Nephron progenitor cell (in vitro differentiated cells): Measurements from ENCODE around the gene RALGAPA1.
"Not testable (repeated sequence)": the region's sequence is repeated elsewhere in the genome, so short reads cannot be mapped to it uniquely, and the experiment has no call there.

Source experiments
- DNase-seq: peaks from one replicate; pipeline ENCODE4 v3.0.0; 2021
- H3K27ac Mint-ChIP-seq: 2 replicates; pipeline ENCODE4 v1.8.0; 2021; ENCODE audit warnings: mild to moderate bottlenecking, moderate library complexity, mixed read lengths
- H3K27me3 Mint-ChIP-seq: 2 replicates; pipeline ENCODE4 v1.8.0; 2021; ENCODE audit warnings: mild to moderate bottlenecking, low read depth, mixed read lengths; ENCODE audit not compliant: poor library complexity
- H3K36me3 Mint-ChIP-seq: 2 replicates; pipeline ENCODE4 v1.8.0; 2021; ENCODE audit warnings: low read depth, mixed read lengths
- H3K4me1 Mint-ChIP-seq: 2 replicates; pipeline ENCODE4 v1.8.0; 2021; ENCODE audit warnings: mixed read lengths
- H3K4me3 Mint-ChIP-seq: 2 replicates; pipeline ENCODE4 v1.8.0; 2021; ENCODE audit warnings: mild to moderate bottlenecking, moderate library complexity, mixed read lengths
- H3K9me3 Mint-ChIP-seq: 2 replicates; pipeline ENCODE4 v1.8.0; 2021; ENCODE audit warnings: mild to moderate bottlenecking, moderate library complexity, mixed read lengths
- TF ChIP-seq, protein P1 (sequence below): fragments of 200-600 bp; sonication (generic); IDR thresholded peaks from 2 replicates; pipeline ENCODE4 v1.5.0; 2021; ENCODE audit warnings: antibody characterized with exemption

RALGAPA1 gene

DNA sequence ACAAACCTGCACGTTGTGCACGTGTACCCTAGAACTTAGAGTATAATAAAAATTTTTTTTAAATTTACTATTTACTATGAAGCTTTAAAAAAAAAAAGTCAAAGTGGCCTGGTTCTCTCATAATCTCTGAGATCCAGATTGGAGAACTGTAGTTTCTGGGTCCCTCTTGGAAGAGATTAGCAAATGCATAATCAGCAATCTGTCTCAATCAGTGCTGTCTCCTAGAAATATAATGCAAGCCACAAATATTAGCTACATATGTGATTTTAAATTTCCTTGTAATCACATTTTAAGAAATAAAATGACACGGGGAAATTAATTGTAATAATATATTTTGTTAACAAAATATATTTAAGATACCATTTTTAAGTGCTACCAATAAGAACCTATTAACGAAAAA, 32.3 kb downstream of the RALGAPA1 start:
- H3K27me3 Mint-ChIP-seq, result no peaks in the 10 kb centered on the region
- no peak overlapping the region for H3K27ac Mint-ChIP-seq
- TF ChIP-seq, protein P1, sequence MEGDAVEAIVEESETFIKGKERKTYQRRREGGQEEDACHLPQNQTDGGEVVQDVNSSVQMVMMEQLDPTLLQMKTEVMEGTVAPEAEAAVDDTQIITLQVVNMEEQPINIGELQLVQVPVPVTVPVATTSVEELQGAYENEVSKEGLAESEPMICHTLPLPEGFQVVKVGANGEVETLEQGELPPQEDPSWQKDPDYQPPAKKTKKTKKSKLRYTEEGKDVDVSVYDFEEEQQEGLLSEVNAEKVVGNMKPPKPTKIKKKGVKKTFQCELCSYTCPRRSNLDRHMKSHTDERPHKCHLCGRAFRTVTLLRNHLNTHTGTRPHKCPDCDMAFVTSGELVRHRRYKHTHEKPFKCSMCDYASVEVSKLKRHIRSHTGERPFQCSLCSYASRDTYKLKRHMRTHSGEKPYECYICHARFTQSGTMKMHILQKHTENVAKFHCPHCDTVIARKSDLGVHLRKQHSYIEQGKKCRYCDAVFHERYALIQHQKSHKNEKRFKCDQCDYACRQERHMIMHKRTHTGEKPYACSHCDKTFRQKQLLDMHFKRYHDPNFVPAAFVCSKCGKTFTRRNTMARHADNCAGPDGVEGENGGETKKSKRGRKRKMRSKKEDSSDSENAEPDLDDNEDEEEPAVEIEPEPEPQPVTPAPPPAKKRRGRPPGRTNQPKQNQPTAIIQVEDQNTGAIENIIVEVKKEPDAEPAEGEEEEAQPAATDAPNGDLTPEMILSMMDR, result no peak
- no peak for DNase-seq
- peaks cover 18% of the 10 kb centered on the region for H3K9me3 Mint-ChIP-seq
- H3K4me1 Mint-ChIP-seq, result no peaks in the 10 kb centered on the region
- H3K36me3 Mint-ChIP-seq, result peaks cover 17% of the 10 kb centered on the region
- no peak overlapping the region for H3K4me3 Mint-ChIP-seq

- DNase-seq, H3K4me3 Mint-ChIP-seq, H3K4me1 Mint-ChIP-seq, H3K27ac Mint-ChIP-seq, H3K27me3 Mint-ChIP-seq: not testable (repeated sequence)
- Mint-ChIP-seq H3K36me3 (peaks cover 11% of the 10 kb centered on the region), H3K9me3 (peaks cover 12% of the 10 kb centered on the region)
Observed at GRCh38 chr14:35776085-35776484, 33.0 kb downstream of the RALGAPA1 start.

GRCh38 chr14:35766700-35767082, 42.4 kb downstream of the RALGAPA1 start:
- H3K27me3 Mint-ChIP-seq, result no peaks in the 10 kb centered on the region
- no peak overlapping the region for H3K27ac Mint-ChIP-seq
- H3K9me3 Mint-ChIP-seq, result no peaks in the 10 kb centered on the region
- no peak overlapping the region for H3K4me3 Mint-ChIP-seq
- peaks cover 1% of the 10 kb centered on the region for H3K36me3 Mint-ChIP-seq
- TF ChIP-seq, protein P1, result no peak
- DNase-seq, result no peak
- no peaks in the 10 kb centered on the region for H3K4me1 Mint-ChIP-seq

DNA sequence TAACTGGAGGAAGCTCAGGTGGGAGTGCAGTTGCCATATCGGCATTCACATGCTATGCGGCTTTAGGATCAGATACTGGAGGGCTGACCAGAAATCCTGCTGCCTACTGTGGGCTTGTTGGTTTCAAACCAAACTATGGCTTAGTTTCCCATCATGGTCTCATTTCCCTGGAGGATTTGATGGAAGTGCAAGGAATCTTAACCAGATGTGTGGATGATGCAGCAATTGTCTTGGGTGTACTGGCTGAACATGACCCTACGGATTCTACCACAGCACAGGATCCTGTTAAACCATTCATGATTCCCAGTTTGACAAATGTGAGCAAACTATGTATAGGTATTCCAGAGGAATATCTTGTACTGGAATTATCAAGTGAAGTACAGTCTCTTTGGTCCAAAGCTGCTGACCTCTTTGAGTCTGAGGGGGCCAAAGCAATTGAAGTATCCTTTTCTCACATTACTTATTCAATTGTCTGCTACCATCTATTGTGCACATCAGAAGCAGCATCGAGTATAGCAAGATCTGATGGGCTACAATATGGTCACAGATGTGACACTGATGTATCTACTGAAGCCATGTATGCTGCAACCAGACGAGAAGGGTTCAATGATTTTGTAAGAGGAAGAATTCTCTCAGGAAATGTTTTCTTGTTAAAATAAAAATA, 42.9 kb downstream of the RALGAPA1 start:
- no peaks in the 10 kb centered on the region for H3K4me1 Mint-ChIP-seq
- no peaks in the 10 kb centered on the region for H3K27me3 Mint-ChIP-seq
- no peak overlapping the region for H3K27ac Mint-ChIP-seq
- no peaks in the 10 kb centered on the region for H3K9me3 Mint-ChIP-seq
- TF ChIP-seq, protein P1, result no peak
- H3K36me3 Mint-ChIP-seq, result peaks cover 5% of the 10 kb centered on the region
- DNase-seq, result no peak
- H3K4me3 Mint-ChIP-seq, result no peak overlapping the region

DNA sequence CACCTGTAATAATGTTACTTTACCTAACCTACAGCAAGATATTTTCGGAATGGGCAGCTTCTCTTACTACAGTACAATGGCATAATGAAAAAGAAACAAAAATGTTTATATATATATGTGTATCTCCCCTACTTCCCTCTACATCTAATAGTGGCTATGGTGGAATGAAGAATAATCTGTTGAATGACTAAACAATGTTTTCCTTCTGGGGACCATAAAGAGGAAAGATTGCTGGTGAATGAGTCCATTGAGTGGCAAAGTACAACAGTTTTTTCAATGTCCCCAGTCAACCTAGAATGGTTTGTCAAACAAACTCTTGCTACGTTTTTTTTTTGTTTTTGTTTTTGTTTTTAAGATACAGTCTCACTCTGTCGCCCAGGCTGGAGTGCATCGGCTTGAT, 47.2 kb downstream of the RALGAPA1 start:
- Mint-ChIP-seq H3K27me3 (no peaks in the 10 kb centered on the region), H3K4me3 (no peak overlapping the region), H3K9me3 (no peaks in the 10 kb centered on the region), H3K4me1 (no peaks in the 10 kb centered on the region), H3K36me3 (peaks cover 13% of the 10 kb centered on the region), H3K27ac (no peak overlapping the region)
- no peak for DNase-seq
- TF ChIP-seq, protein P1, result no peak

DNA sequence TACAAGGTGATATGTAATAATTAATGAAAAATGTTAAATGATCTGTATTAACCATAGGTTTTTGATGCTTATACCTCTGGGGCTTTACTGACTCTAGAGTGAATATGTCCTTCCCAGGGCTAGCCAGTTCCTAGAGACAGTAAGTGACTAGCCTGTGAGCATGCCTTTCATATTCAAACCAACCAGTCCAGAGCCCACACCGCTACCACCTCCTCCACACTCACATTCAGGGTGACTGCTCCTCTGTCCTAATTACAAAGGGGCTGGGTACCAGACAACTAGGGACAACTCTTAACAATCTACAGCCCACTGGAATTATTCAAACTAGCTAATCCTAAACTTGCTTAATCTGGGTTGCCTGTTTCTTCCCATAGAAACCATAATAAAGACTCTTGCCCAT, 49.0 kb downstream of the RALGAPA1 start:
- no peaks in the 10 kb centered on the region for H3K9me3 Mint-ChIP-seq
- no peak for DNase-seq
- peaks cover 21% of the 10 kb centered on the region for H3K36me3 Mint-ChIP-seq
- no peaks in the 10 kb centered on the region for H3K27me3 Mint-ChIP-seq
- no peak overlapping the region for H3K4me3 Mint-ChIP-seq
- TF ChIP-seq, protein P1, result no peak
- H3K27ac Mint-ChIP-seq, result no peak overlapping the region
- H3K4me1 Mint-ChIP-seq, result no peaks in the 10 kb centered on the region
